Cardiac fibroblast (primary cell): ENCODE data around the gene MARCHF3.
A peak's percentile ranks its signal among the peaks of the same experiment; 100 is the strongest.
"Not testable (repeated sequence)": the region's sequence is repeated elsewhere in the genome, so short reads cannot be mapped to it uniquely, and the experiment has no call there.

ENCODE experiments used
- DNase-seq, 2 donors: peaks; one replicate each; pipeline versions ENCODE4 v3.0.0 to v3.0.0-alpha.2; 2010; ENCODE audit warnings: low read depth in 2 of 2
- H3K4me3 ChIP-seq, 2 donors: replicated peaks in 1 of 2; 1 replicate in 1 of 2; 2 replicates in 1 of 2; pipeline ENCODE4 v1.5.1; 2011; ENCODE audit warnings: low read depth in 2 of 2, low read length in 2 of 2, mild to moderate bottlenecking in 2 of 2, moderate library complexity in 1 of 2
- TF ChIP-seq, protein P1 (sequence below): IDR thresholded peaks from one replicate; pipeline ENCODE4 v1.5.1; 2011; ENCODE audit warnings: low read depth, mild to moderate bottlenecking, low read length, inconsistent platforms

The MARCHF3 gene

DNA sequence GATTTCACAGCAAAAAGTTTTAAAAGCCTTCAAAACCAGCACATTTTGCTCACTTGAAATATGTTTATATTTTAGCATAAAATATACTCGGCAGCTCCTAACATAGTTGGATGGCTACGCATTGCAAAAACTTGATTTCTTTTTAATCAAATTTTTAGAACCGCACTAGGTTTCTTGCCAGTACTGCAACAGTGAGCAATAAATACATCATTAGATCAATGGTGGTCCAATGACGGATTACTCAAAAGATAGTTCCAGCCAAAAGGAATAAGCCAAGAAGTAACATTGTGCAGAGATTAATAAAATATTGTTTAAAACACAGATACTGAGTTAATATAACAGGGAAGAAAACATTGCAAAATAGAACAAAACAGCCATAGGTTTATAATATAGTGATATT is 5.5 kb downstream of the MARCHF3 start:
- TF ChIP-seq, protein P1, sequence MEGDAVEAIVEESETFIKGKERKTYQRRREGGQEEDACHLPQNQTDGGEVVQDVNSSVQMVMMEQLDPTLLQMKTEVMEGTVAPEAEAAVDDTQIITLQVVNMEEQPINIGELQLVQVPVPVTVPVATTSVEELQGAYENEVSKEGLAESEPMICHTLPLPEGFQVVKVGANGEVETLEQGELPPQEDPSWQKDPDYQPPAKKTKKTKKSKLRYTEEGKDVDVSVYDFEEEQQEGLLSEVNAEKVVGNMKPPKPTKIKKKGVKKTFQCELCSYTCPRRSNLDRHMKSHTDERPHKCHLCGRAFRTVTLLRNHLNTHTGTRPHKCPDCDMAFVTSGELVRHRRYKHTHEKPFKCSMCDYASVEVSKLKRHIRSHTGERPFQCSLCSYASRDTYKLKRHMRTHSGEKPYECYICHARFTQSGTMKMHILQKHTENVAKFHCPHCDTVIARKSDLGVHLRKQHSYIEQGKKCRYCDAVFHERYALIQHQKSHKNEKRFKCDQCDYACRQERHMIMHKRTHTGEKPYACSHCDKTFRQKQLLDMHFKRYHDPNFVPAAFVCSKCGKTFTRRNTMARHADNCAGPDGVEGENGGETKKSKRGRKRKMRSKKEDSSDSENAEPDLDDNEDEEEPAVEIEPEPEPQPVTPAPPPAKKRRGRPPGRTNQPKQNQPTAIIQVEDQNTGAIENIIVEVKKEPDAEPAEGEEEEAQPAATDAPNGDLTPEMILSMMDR: no peak
- H3K4me3 ChIP-seq: no peak overlapping the region
- DNase-seq: no peak

DNA sequence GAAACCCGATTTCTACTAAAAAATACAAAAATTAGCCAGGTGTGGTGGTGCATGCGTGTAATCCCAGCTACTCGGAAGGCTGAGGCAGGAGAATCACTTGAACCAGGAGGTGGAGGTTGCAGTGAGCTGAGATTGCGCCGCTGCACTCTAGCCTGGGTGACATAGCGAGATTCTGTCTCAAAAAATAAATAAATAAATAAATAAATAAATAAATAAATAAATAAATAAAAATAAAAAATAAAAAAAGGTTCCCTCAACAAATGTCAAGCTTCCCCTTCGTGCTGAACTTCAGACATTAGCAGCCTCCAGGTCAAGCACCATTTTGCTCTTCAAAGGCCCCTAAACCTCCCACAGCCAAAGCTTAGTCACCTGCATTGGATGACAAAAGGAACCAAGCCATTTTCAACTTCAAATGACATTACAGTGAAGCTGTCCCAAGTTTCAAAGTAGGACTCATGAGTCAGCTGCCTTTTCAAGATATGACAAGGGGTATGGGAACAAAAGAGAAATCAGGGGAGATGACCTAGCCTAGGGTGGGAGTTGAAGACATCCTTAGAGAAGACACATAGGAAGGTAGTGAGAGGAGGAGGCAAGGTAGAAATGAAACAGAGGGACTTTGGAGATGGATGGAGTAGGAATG is 6.7 kb downstream of the MARCHF3 start:
- not testable (repeated sequence) for DNase-seq, H3K4me3 ChIP-seq

DNA sequence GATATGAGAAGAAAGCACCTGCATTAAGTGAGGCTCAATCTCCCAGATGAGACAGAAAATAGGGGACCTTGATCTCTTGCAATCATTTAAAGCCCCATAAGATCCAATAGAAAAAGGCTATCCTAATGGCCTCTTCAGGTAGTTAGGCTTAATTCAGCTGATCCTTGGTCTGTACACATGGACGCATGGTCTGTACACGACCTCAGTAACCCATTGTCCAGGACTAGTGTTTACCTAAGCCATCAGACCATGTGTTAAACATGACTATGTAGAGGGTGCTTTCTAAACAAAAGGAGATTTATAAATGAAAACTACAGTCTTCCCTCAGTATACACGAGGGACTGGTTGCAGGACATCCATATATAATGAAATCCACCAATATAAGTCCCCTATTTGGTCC is 7.5 kb downstream of the MARCHF3 start:
- DNase-seq: no peak
- TF ChIP-seq, protein P1: no peak
- H3K4me3 ChIP-seq: no peak overlapping the region

DNA sequence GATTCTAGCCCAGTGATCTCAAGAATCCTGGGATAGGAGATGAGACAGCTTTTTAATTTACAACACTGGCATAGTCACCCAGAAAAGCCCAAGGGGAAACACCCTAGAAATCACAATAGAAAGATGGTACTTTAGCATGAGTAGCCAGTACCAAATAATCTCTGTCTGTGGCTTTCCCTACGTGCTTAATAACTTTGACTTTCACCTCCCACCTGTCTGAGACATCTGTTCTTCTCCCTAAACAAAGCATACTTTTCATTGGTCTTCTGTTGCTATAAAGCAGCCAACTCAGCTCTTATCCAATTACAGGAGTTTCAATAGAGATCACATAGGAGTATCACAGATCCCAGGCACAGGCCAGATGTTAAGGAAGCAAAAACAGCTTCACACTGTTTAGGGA is 10.4 kb downstream of the MARCHF3 start:
- H3K4me3 ChIP-seq: no peak overlapping the region
- TF ChIP-seq, protein P1: no peak
- no peak for DNase-seq

DNA sequence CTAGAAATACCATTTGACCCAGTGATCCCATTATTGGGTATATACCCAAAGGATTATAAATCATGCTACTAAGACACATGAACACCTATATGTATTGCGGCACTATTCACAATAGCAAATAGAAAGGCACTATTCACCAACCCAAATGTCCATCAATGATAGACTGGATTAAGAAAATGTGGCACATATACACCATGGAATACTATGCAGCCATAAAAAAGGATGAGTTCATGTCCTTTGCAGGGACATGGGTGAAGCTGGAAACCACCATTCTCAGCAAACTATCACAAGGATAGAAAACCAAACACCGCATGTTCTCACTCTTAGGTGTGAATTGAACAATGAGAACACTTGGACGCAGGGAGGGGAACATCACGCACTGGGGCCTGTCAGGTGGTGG is 13.6 kb downstream of the MARCHF3 start:
- DNase-seq, H3K4me3 ChIP-seq: not testable (repeated sequence)

DNA sequence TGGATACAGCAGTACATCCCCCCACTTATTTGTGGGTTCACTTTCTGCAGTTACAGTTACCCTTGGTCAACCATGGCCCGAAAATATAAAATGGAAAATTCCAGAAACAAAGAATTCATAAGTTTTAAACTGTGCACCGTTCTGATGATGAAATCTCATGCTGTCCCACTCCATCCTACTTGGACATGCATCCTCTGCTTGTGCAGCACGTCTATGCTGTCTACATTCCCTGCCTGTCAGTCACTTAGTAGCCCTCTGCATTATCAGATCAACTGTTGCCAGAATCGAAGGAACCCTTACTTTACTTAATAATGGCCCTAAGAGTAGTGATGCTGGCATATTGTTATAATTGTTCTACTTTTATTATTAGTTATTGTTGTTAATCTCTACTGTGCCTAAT is 14.6 kb downstream of the MARCHF3 start:
- no peak for DNase-seq
- no peak overlapping the region for H3K4me3 ChIP-seq
- TF ChIP-seq, protein P1: no peak

DNA sequence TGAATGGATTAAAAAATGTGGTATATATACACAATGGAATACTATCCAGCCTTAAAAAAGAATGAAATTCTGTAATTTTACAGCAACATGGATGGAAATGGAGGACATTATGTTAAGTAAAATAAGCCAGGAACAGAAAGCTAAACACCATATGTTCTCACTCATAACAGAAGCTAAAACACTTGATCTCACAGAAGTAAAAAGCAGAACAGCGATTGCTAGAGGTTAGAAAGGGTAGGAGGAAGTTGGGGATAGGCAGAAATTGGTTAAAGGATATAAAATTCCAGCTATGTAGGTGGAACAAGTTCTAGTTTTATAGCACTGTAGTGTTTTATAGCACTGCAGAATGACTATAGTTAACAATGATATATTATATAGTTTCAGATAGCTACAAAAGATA is 15.8 kb downstream of the MARCHF3 start:
- TF ChIP-seq, protein P1: no peak
- no peak for DNase-seq

DNA sequence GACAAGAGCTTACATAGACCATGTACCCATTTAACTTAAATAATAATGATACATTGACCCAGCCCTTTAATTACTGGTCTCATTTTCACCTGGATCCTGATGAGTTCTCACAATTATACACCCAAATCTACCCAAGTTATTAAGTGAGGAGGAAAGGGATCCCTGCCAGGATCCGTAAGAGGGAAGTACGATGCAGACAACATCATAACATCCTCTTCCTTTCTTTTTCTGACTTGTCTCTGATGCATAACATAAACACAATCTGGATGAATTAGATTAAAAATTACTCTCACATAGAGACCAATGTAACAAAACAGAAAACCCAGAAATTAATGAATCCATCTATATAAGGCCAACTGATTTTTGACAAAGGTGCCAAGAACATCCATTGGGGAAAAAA is 17.0 kb downstream of the MARCHF3 start:
- H3K4me3 ChIP-seq: no peak overlapping the region
- DNase-seq: peak in 1 of 2 donors; percentile 47
- TF ChIP-seq, protein P1: no peak

More for the DNA sequence above, 15.8 kb downstream of the MARCHF3 start:
- H3K4me3 ChIP-seq: no peak overlapping the region
